Measurements from ENCODE around the gene CAMTA2. TPM values are rescaled to one million over a fixed set of nuclear protein-coding genes. Genes with fewer than 3 reads are reported as not detected.
A peak's percentile ranks its signal among the peaks of the same experiment; 100 is the strongest.

The CAMTA2 gene
- total and polyA plus RNA-seq, 9 of the 15 experiments (the other 6 are each of a cell fraction or from before 2014, with no cell fraction given): 0.24 to 25.1 (median 6.3) TPM

- TF ChIP-seq ZNF347 (CRISPR knock-in tag; IDR thresholded peaks at IDR 0.05; ENCODE audit: low read depth) (no peak), NFE2 (IDR thresholded peaks at IDR 0.05; ENCODE audit: low read depth) (peak; percentile 48), POLR2A (conservative IDR thresholded peaks at IDR 0.05) (peak; percentile 73), SIN3B (IDR thresholded peaks at IDR 0.05; ENCODE audit: low read depth) (no peak), TSHZ1 (CRISPR knock-in tag; IDR thresholded peaks at IDR 0.05) (no peak), MYNN (IDR thresholded peaks at IDR 0.05) (peak; percentile 51; the same call in 1 of the 2 replicates), MYNN (CRISPR knock-in tag; IDR thresholded peaks at IDR 0.05) (no peak), ZNF395 (CRISPR knock-in tag; IDR thresholded peaks at IDR 0.05) (no peak), THRB (CRISPR knock-in tag; conservative IDR thresholded peaks at IDR 0.05) (peak; percentile 3; the same call in 1 of the 2 replicates), ASH1L (IDR thresholded peaks at IDR 0.05; ENCODE audit: borderline replicate concordance, low read depth, partially characterized antibody) (no peak), REST (IDR thresholded peaks at IDR 0.05; ENCODE audit: borderline replicate concordance) (peak; percentile 21; the same call in 1 of the 2 replicates), REST (CRISPR knock-in tag; IDR thresholded peaks at IDR 0.05; ENCODE audit: low read depth) (no peak), MTA1 (IDR thresholded peaks at IDR 0.05; ENCODE audit: borderline replicate concordance) (no peak), ZNF668 (CRISPR knock-in tag; IDR thresholded peaks at IDR 0.05) (no peak)
Measured at GRCh38 chr17:4945176-4945943, 42.1 kb downstream of the CAMTA2 start (continued).
